CD8-positive, alpha-beta memory T cell (primary cell): ENCODE data around the gene GPATCH4. TPM values are rescaled to one million over a fixed set of nuclear protein-coding genes. Genes with fewer than 3 reads are reported as not detected.

Source experiments
- CTCF ChIA-PET: fragments of 350-600 bp; sonication (Branson Sonifier 250); formaldehyde crosslinking; loops from one replicate; lab custom pipeline; 2021; ENCODE audit warnings: antibody characterized with exemption; lab: Charles Lee
- POLR2A ChIA-PET: fragments of 350-600 bp; sonication (Branson Sonifier 250); formaldehyde crosslinking; loops from one replicate; lab custom pipeline; 2021; ENCODE audit warnings: antibody characterized with exemption; lab: Charles Lee
- DNase-seq, 5 donors: peaks; one replicate each; pipeline versions ENCODE4 v3.0.0 to v3.0.0-alpha.2; 2020 to 2022; ENCODE audit warnings: mixed read lengths in 1 of 5
- H3K27ac ChIP-seq: one replicate; pipeline ENCODE4 v1.7.0; 2013; ENCODE audit warnings: low read depth, mild to moderate bottlenecking, low read length, moderate library complexity
- H3K27me3 ChIP-seq: 2 replicates; pipeline ENCODE4 v1.7.0; 2013; ENCODE audit warnings: low read length, mild to moderate bottlenecking; ENCODE audit not compliant: insufficient read depth, poor library complexity, severe bottlenecking
- H3K36me3 ChIP-seq: 2 replicates; pipeline ENCODE4 v1.7.0; 2013; ENCODE audit warnings: mild to moderate bottlenecking, low read length, moderate library complexity; ENCODE audit not compliant: insufficient read depth
- H3K4me1 ChIP-seq: 2 replicates; pipeline ENCODE4 v1.7.0; 2013; ENCODE audit warnings: mild to moderate bottlenecking, low read length, moderate library complexity; ENCODE audit not compliant: insufficient read depth
- H3K4me3 ChIP-seq: 2 replicates; pipeline ENCODE4 v1.7.0; 2013; ENCODE audit warnings: mild to moderate bottlenecking, low read length
- H3K9me3 ChIP-seq: 2 replicates; pipeline ENCODE4 v1.7.0; 2013; ENCODE audit warnings: mild to moderate bottlenecking, low read length
- H3K27ac Mint-ChIP-seq, 8 donors: one replicate each; pipeline ENCODE4 v1.8.0; 2020 to 2021; ENCODE audit warnings: mixed read lengths in 8 of 8, mild to moderate bottlenecking in 6 of 8, inconsistent platforms in 3 of 8, moderate library complexity in 3 of 8
- H3K27me3 Mint-ChIP-seq, 2 donors: one replicate each; pipeline ENCODE4 v1.8.0; 2020 to 2021; ENCODE audit warnings: mixed read lengths in 2 of 2, mild to moderate bottlenecking in 1 of 2, moderate library complexity in 1 of 2
- H3K36me3 Mint-ChIP-seq, 3 donors: one replicate each; pipeline ENCODE4 v1.8.0; 2020 to 2021; ENCODE audit warnings: mixed read lengths in 3 of 3, inconsistent platforms in 1 of 3, mild to moderate bottlenecking in 1 of 3
- H3K4me1 Mint-ChIP-seq, 3 donors: one replicate each; pipeline ENCODE4 v1.8.0; 2020 to 2021; ENCODE audit warnings: mixed read lengths in 3 of 3, inconsistent platforms in 1 of 3, mild to moderate bottlenecking in 1 of 3
- H3K4me3 Mint-ChIP-seq, 7 donors: one replicate each; pipeline ENCODE4 v1.8.0; 2020 to 2021; ENCODE audit warnings: mixed read lengths in 7 of 7, mild to moderate bottlenecking in 6 of 7, moderate library complexity in 4 of 7, inconsistent platforms in 2 of 7
- H3K9me3 Mint-ChIP-seq, 5 donors: one replicate each; pipeline ENCODE4 v1.8.0; 2020 to 2022; ENCODE audit warnings: mixed read lengths in 5 of 5, mild to moderate bottlenecking in 3 of 5, moderate library complexity in 2 of 5, inconsistent platforms in 1 of 5
- polyA plus RNA-seq: library from polyadenylated mRNA; unstranded; fragments of 300-500 nt; fragmentation: Illumina TruSeq; gene quantifications from one replicate; pipeline ENCODE4 v1.2.3, GENCODE V29; 2021
- total RNA-seq, 2 experiments: library from RNA; stranded (reverse); gene quantifications; one replicate each; pipeline ENCODE4 v1.2.3, GENCODE V29; 2021

Gene GPATCH4
- total and polyA plus RNA-seq, 3 experiments from 2014 or later = 58.7 to 131 (median 123) TPM

DNA sequence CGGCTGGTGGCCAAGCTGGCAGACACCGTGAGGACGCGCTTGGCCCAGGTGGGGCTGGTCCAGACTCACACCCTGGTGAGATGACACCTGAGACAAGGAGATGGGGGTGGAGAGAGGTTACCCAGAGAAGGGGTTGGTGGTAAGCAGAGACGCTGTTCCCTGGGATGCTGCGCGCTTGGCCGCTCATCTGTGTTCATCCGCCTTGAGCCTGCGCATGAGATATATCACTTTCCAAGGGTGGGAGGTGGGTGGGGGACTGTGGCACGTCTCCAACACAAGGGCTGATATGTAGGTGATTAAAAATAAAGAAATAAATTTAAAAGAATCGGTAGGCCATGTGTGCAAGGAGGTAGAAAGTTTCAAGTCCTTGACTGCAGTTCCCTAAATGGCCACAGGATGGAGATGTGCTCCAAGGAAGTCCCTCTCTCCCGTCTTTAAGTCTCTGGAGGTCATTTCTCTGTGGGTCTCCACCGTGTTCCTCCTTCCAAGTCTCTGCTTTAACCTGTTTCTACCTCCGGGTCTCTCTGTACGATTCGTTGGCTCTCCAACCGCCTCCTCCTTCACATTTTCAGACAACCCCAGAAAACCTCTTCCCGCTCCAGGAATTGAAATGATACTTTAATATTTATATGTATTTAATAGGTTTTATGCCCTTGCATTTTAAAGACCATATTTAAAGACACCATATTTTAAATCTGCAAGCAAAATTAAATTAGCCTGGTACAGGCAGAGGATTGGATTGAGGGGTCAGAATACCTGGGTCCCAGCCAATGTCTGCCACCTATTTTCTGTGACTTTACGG, 17.3 kb downstream of the GPATCH4 start:
- peak overlapping the region in 6 of 8 donors; percentile 55 to 89 (median 77) for H3K27ac Mint-ChIP-seq
- no peaks in the 10 kb centered on the region for H3K9me3 Mint-ChIP-seq
- H3K27me3 Mint-ChIP-seq = peaks cover 0 to 1% of the 10 kb centered on the region in 2 donors
- H3K4me1 Mint-ChIP-seq = peaks cover 27 to 38% (median 33%) of the 10 kb centered on the region in 3 donors
- POLR2A ChIA-PET = no interaction called here
- Histone ChIP-seq H3K9me3 (no peaks in the 10 kb centered on the region), H3K36me3 (no peaks in the 10 kb centered on the region), H3K4me3 (no peak overlapping the region), H3K27ac (no peak overlapping the region), H3K4me1 (peaks cover 30% of the 10 kb centered on the region), H3K27me3 (no peaks in the 10 kb centered on the region)
- peaks cover 0 to 17% (median 1%) of the 10 kb centered on the region in 3 donors for H3K36me3 Mint-ChIP-seq
- CTCF ChIA-PET = interaction anchor here (1.2 to 1.9 kb wide), 4 partner anchors 24 to 84 kb away, joined by 3 to 9 read pairs (median 4); no protein-coding TSS in a partner anchor
- peak overlapping the region in 6 of 7 donors; percentile 47 to 96 (median 78) for H3K4me3 Mint-ChIP-seq
- peak; percentile 62 to 78 (median 65) for DNase-seq

DNA sequence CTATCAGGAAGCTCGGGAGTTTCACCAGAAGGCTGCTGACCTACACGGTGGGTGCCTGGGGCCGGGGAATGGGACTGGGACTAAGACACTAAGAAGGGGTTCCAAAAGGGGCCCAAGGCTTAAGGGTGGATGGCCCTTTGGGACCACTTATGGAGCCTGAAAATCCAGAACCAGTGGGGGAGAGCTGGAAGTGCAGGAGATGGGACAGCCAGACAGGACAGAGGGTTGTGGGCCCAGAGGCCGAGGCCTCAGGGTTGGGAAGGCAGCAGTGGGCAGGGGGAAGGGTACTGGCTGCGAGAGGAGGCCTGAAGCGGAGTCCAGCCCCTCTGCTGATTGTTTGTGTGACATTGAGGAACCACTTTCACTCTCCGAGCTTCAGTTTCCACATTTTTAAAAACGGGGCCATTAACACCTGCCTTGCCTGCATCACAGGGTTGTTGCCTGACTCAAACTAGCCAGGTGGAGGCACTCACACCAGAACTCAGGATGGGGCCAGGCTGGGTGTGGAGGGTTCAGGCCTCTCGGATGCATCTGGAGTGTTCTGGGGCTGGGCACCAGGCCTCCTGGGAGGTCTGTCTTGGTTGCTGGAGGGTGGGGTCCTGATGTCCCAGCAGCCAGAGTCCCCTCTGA, 18.8 kb downstream of the GPATCH4 start:
- H3K4me3 ChIP-seq = peak overlapping the region; percentile 55
- DNase-seq = peak in 1 of 5 donors; percentile 41
- POLR2A ChIA-PET = interaction anchor here (1.1 to 1.9 kb wide), 3 partner anchors 26 to 102 kb away, joined by 3 to 15 read pairs (median 8); partner anchors contain the start of gene MEF2D
- Mint-ChIP-seq H3K27me3 (peaks cover 0 to 3% of the 10 kb centered on the region in 2 donors), H3K4me1 (peaks cover 27 to 38% (median 33%) of the 10 kb centered on the region in 3 donors), H3K4me3 (peak overlapping the region; percentile 90 to 97 (median 94)), H3K27ac (peak overlapping the region; percentile 90 to 98 (median 97)), H3K9me3 (no peaks in the 10 kb centered on the region), H3K36me3 (peaks cover 0 to 17% (median 1%) of the 10 kb centered on the region in 3 donors)
- H3K9me3 ChIP-seq = no peaks in the 10 kb centered on the region
- CTCF ChIA-PET = interaction anchor here (0.8 to 3.4 kb wide), 15 partner anchors 8 to 196 kb away, joined by 3 to 23 read pairs (median 4); partner anchors contain the start of genes MEF2D and NAXE
- H3K4me1 ChIP-seq = peaks cover 30% of the 10 kb centered on the region
- H3K27ac ChIP-seq = peak overlapping the region; percentile 38
- no peaks in the 10 kb centered on the region for H3K27me3 ChIP-seq
- no peaks in the 10 kb centered on the region for H3K36me3 ChIP-seq

- Mint-ChIP-seq H3K36me3 (peaks cover 0 to 17% (median 1%) of the 10 kb centered on the region in 3 donors), H3K27me3 (peaks cover 0 to 3% of the 10 kb centered on the region in 2 donors), H3K4me1 (peaks cover 27 to 38% (median 33%) of the 10 kb centered on the region in 3 donors), H3K9me3 (no peaks in the 10 kb centered on the region), H3K4me3 (peak overlapping the region; percentile 90 to 97 (median 94)), H3K27ac (peak overlapping the region; percentile 90 to 98 (median 97))
- Histone ChIP-seq H3K4me1 (peaks cover 30% of the 10 kb centered on the region), H3K4me3 (peak overlapping the region; percentile 55), H3K27me3 (no peaks in the 10 kb centered on the region), H3K27ac (peak overlapping the region; percentile 38), H3K36me3 (no peaks in the 10 kb centered on the region), H3K9me3 (no peaks in the 10 kb centered on the region)
- ChIA-PET POLR2A (interaction anchor here (0.7 to 1.9 kb wide), 6 partner anchors 10 to 125 kb away, joined by 3 to 15 read pairs (median 5); partner anchors contain the start of genes MEF2D and NAXE), CTCF (interaction anchor here (0.8 to 3.4 kb wide), 19 partner anchors 9 to 196 kb away, joined by 3 to 23 read pairs (median 4); partner anchors contain the start of genes MEF2D and NAXE)
- DNase-seq = peak in 4 of 5 donors; percentile 15 to 70 (median 58)
Measured at GRCh38 chr1:156581661-156582387, 19.5 kb downstream of the GPATCH4 start.

- Histone ChIP-seq H3K27me3 (no peaks in the 10 kb centered on the region), H3K27ac (no peak within 1 kb of the TSS), H3K9me3 (no peaks in the 10 kb centered on the region), H3K36me3 (no peaks in the 10 kb centered on the region), H3K4me1 (peaks cover 30% of the 10 kb centered on the region), H3K4me3 (no peak within 1 kb of the TSS)
- H3K27me3 Mint-ChIP-seq = peaks cover 3 to 5% of the 10 kb centered on the region in 2 donors
- POLR2A ChIA-PET = interaction anchor here (0.7 kb wide), 1 partner anchor 74 kb away, joined by 4 read pairs; no protein-coding TSS in a partner anchor
- DNase-seq = no peak
- H3K4me1 Mint-ChIP-seq = peaks cover 24 to 33% (median 33%) of the 10 kb centered on the region in 3 donors
- CTCF ChIA-PET = interaction anchor here (0.9 to 3.4 kb wide), 4 partner anchors 8 to 193 kb away, joined by 3 to 23 read pairs (median 6); no protein-coding TSS in a partner anchor
- H3K9me3 Mint-ChIP-seq = no peaks in the 10 kb centered on the region
- H3K27ac Mint-ChIP-seq = peak within 1 kb of the TSS in 2 of 8 donors; percentile 83 to 97
- H3K36me3 Mint-ChIP-seq = peaks cover 0 to 4% (median 1%) of the 10 kb centered on the region in 3 donors
- H3K4me3 Mint-ChIP-seq = peak within 1 kb of the TSS in 1 of 7 donors; percentile 9
Measured at GRCh38 chr1:156579472-156579871, 21.8 kb downstream of the GPATCH4 start, which contains the start of gene TTC24. TTC24 (plus strand) TSS chr1:156579723; CDS start chr1:156581365, 1,642 bp downstream.

- Mint-ChIP-seq H3K27ac (no peak overlapping the region), H3K36me3 (peaks cover 0 to 2% (median 1%) of the 10 kb centered on the region in 3 donors), H3K4me1 (peaks cover 16 to 20% (median 20%) of the 10 kb centered on the region in 3 donors), H3K9me3 (no peaks in the 10 kb centered on the region), H3K27me3 (peaks cover 6 to 17% of the 10 kb centered on the region in 2 donors), H3K4me3 (no peak overlapping the region)
- H3K36me3 ChIP-seq = no peaks in the 10 kb centered on the region
- DNase-seq = no peak
- CTCF ChIA-PET = interaction anchor here (1.5 to 1.7 kb wide), 2 partner anchors 16 to 30 kb away, joined by 3 to 6 read pairs; no protein-coding TSS in a partner anchor
- H3K4me1 ChIP-seq = peaks cover 18% of the 10 kb centered on the region
- H3K4me3 ChIP-seq = no peak overlapping the region
- H3K9me3 ChIP-seq = no peaks in the 10 kb centered on the region
- no peaks in the 10 kb centered on the region for H3K27me3 ChIP-seq
- no peak overlapping the region for H3K27ac ChIP-seq
- POLR2A ChIA-PET = no interaction called here
Measured at GRCh38 chr1:156578055-156578454, 23.2 kb downstream of the GPATCH4 start.

DNA sequence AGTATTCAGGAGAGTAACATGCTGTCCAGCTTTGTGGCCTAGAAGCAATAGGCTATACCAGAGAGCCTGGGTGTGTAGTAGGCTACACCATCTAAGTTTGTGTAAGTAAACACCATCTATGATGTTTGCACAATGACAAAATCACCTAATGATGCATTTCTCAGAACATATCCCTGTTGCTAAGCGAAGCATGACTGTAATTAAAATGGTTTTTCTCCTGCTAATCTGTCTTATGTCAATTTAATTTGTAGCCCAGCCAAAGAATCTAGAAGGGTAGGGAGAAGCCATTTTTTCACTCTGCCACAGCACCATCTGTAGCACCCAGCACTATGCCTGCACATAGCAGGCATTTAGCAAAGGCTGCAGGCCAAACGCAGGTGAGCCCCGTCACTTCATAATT, 23.7 kb downstream of the GPATCH4 start:
- H3K27me3 Mint-ChIP-seq = peaks cover 5 to 22% of the 10 kb centered on the region in 2 donors
- Histone ChIP-seq H3K4me3 (no peak overlapping the region), H3K9me3 (no peaks in the 10 kb centered on the region), H3K27me3 (peaks cover 2% of the 10 kb centered on the region), H3K4me1 (peaks cover 13% of the 10 kb centered on the region), H3K36me3 (no peaks in the 10 kb centered on the region), H3K27ac (no peak overlapping the region)
- no peak overlapping the region for H3K27ac Mint-ChIP-seq
- CTCF ChIA-PET = interaction anchor here (1.5 to 1.7 kb wide), 2 partner anchors 17 to 31 kb away, joined by 3 to 6 read pairs; no protein-coding TSS in a partner anchor
- DNase-seq = no peak
- POLR2A ChIA-PET = no interaction called here
- peaks cover 13 to 22% (median 17%) of the 10 kb centered on the region in 3 donors for H3K4me1 Mint-ChIP-seq
- no peaks in the 10 kb centered on the region for H3K9me3 Mint-ChIP-seq
- peaks cover 0 to 2% (median 1%) of the 10 kb centered on the region in 3 donors for H3K36me3 Mint-ChIP-seq
- H3K4me3 Mint-ChIP-seq = no peak overlapping the region
